Erythroblast (primary cell): Measurements from ENCODE around the gene FICD.

ENCODE experiments used
- GATA1 ChIP-seq: IDR thresholded peaks from 2 replicates; pipeline ENCODE4 v1.6.1; 2011; ENCODE audit warnings: low read depth, mild to moderate bottlenecking, control low read depth, low read length, moderate library complexity
- POLR2A ChIP-seq: IDR thresholded peaks from 2 replicates; pipeline ENCODE4 v1.6.1; 2011; ENCODE audit warnings: mild to moderate bottlenecking, low read length

GRCh38 chr12:108560321-108560721 lies 45.2 kb downstream of the FICD start:
- TF ChIP-seq POLR2A (no peak), GATA1 (no peak)
